ENCODE data around the gene MIOX.
A peak's percentile ranks its signal among the peaks of the same experiment; 100 is the strongest.

The MIOX gene

GRCh38 chr22:50498322-50498890 is 11.7 kb downstream of the MIOX start:
- DNase-seq = peak; percentile 59

GRCh38 chr22:50500452-50500851 is 13.8 kb downstream of the MIOX start:
- no peak for DNase-seq

GRCh38 chr22:50502096-50502495 is 15.4 kb downstream of the MIOX start:
- no peak for DNase-seq

GRCh38 chr22:50502628-50503474 is 16.2 kb downstream of the MIOX start:
- no peak for DNase-seq

GRCh38 chr22:50503475-50504145 is 17.0 kb downstream of the MIOX start:
- no peak for DNase-seq

GRCh38 chr22:50504369-50505211 is 17.9 kb downstream of the MIOX start:
- no peak for DNase-seq

GRCh38 chr22:50505276-50505775 is 18.7 kb downstream of the MIOX start:
- DNase-seq = no peak

- peak; percentile 95 for DNase-seq
Measured at GRCh38 chr22:50505776-50506610, 19.3 kb downstream of the MIOX start.

GRCh38 chr22:50506611-50507420 is 20.2 kb downstream of the MIOX start:
- peak; percentile 65 for DNase-seq

- DNase-seq = no peak
Measured at GRCh38 chr22:50507421-50507990, 20.8 kb downstream of the MIOX start, which contains the start of gene LMF2. Gene LMF2 (minus strand): TSS chr22:50507702. CDS start chr22:50507675, 27 bp downstream.

- peak; percentile 89 for DNase-seq
Measured at GRCh38 chr22:50507991-50508884, 21.6 kb downstream of the MIOX start, which contains the start of gene NCAPH2. Gene NCAPH2 (plus strand): TSS chr22:50508224. CDS start chr22:50508338, 114 bp downstream.

GRCh38 chr22:50508897-50509296 is 22.2 kb downstream of the MIOX start:
- no peak for DNase-seq

GRCh38 chr22:50513175-50513574 is 26.5 kb downstream of the MIOX start:
- no peak for DNase-seq

- no peak for DNase-seq
Measured at GRCh38 chr22:50516068-50516467, 29.4 kb downstream of the MIOX start.

GRCh38 chr22:50516891-50517290 is 30.2 kb downstream of the MIOX start:
- no peak for DNase-seq

GRCh38 chr22:50517495-50518260 is 31.0 kb downstream of the MIOX start:
- no peak for DNase-seq

GRCh38 chr22:50518606-50519005 is 31.9 kb downstream of the MIOX start:
- no peak for DNase-seq

- DNase-seq = no peak
Measured at GRCh38 chr22:50519151-50519550, 32.5 kb downstream of the MIOX start.

Data from NCI-H146 (cell line).